ENCODE data around the gene UGT2B17.
"Not testable (repeated sequence)": the region's sequence is repeated elsewhere in the genome, so short reads cannot be mapped to it uniquely, and the experiment has no call there.

DNA sequence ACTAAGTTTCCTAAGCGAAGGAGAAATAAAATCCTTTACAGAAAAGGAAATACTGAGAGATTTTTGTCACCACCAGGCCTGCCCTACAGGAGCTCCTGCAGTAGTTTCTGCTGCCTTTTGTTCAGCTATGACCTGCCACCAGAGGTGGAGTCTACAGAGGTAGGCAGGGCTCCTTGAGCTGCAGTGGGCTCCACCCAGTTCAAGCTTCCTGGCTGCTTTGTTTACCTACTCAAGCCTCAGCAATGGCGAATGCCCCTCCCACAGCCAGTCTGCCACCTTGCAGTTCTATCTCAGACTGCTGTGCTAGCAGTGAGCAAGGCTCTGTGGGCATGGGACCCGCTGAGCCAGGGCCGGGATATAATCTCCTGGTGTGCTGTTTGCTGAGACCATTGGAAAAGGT, 71.3 kb downstream of the UGT2B17 start:
- TF ChIP-seq, protein P1, sequence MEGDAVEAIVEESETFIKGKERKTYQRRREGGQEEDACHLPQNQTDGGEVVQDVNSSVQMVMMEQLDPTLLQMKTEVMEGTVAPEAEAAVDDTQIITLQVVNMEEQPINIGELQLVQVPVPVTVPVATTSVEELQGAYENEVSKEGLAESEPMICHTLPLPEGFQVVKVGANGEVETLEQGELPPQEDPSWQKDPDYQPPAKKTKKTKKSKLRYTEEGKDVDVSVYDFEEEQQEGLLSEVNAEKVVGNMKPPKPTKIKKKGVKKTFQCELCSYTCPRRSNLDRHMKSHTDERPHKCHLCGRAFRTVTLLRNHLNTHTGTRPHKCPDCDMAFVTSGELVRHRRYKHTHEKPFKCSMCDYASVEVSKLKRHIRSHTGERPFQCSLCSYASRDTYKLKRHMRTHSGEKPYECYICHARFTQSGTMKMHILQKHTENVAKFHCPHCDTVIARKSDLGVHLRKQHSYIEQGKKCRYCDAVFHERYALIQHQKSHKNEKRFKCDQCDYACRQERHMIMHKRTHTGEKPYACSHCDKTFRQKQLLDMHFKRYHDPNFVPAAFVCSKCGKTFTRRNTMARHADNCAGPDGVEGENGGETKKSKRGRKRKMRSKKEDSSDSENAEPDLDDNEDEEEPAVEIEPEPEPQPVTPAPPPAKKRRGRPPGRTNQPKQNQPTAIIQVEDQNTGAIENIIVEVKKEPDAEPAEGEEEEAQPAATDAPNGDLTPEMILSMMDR (IDR thresholded peaks at IDR 0.05) = not testable (repeated sequence)
- not testable (repeated sequence) for TF ChIP-seq POLR2AphosphoS5 (IDR thresholded peaks at IDR 0.05; ENCODE audit: low read depth, low read length); TCF7L2 (IDR thresholded peaks at IDR 0.05; ENCODE audit: low read depth, low read length); SIN3A (IDR thresholded peaks at IDR 0.05; ENCODE audit: borderline replicate concordance, insufficient read depth, low read depth, low read length)
- TF ChIP-seq, protein P2, sequence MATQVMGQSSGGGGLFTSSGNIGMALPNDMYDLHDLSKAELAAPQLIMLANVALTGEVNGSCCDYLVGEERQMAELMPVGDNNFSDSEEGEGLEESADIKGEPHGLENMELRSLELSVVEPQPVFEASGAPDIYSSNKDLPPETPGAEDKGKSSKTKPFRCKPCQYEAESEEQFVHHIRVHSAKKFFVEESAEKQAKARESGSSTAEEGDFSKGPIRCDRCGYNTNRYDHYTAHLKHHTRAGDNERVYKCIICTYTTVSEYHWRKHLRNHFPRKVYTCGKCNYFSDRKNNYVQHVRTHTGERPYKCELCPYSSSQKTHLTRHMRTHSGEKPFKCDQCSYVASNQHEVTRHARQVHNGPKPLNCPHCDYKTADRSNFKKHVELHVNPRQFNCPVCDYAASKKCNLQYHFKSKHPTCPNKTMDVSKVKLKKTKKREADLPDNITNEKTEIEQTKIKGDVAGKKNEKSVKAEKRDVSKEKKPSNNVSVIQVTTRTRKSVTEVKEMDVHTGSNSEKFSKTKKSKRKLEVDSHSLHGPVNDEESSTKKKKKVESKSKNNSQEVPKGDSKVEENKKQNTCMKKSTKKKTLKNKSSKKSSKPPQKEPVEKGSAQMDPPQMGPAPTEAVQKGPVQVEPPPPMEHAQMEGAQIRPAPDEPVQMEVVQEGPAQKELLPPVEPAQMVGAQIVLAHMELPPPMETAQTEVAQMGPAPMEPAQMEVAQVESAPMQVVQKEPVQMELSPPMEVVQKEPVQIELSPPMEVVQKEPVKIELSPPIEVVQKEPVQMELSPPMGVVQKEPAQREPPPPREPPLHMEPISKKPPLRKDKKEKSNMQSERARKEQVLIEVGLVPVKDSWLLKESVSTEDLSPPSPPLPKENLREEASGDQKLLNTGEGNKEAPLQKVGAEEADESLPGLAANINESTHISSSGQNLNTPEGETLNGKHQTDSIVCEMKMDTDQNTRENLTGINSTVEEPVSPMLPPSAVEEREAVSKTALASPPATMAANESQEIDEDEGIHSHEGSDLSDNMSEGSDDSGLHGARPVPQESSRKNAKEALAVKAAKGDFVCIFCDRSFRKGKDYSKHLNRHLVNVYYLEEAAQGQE (IDR thresholded peaks at IDR 0.05; ENCODE audit: insufficient read depth in 1 of 2, low read depth in 2 of 2, low read length in 1 of 2) = not testable (repeated sequence)

Measured in Panc1 (cell line).